ENCODE data around the gene EFCC1.

The EFCC1 gene

DNA sequence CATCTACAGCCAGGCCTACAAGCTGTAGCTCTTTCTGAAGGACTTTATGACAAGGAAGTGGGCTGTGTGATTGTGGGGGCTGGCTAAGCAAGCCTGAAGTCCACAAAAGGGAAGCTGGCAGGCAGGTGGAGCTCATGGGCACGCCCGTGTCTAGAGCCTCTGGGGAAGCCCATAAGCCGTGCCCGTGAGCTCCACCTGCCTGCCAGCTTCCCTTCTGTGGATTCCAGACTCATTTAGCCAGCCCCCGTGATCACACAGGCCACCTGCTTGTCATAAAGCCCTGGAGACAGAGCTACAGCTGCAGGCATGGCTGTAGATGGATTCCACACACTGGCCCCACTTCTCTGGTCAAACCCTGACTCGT is 15.2 kb downstream of the EFCC1 start:
- DNase-seq: peak; percentile 60 to 61

DNA sequence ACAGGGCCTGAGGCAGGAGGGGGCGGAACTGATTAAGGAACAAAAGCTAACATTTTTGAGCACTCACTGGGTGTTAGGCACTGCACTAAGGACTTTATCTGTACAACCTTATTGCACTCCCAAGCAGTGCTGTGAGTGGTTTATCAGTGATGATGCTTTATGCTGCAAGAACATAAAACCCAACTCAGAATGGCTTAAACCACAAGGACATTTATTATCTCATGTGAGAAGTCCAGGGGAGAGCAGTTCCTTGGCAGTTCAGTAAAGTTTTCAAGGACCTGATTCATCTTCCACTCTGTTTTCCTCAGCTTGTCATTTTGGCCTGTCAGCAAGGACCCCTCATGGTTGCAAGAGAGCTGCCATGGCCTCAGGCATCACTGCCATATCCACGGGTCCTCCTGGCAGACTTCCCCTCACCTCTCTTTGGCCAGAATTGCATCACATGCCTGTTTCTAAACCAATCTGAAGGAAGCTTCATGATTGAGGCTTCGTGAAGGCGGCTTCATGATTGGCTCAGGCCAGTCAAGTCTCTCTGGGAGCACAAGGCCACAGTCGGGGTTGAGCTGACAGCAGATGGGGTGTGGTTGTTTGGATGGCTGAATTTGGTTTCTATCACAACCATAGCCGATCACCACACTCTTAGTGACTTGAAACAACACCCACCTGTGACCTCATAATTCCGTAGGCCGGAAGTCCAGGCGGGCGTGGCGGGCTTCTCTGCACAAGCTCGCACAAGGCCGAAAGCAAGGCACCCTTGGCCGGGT is 15.8 kb downstream of the EFCC1 start:
- no peak for DNase-seq

DNA sequence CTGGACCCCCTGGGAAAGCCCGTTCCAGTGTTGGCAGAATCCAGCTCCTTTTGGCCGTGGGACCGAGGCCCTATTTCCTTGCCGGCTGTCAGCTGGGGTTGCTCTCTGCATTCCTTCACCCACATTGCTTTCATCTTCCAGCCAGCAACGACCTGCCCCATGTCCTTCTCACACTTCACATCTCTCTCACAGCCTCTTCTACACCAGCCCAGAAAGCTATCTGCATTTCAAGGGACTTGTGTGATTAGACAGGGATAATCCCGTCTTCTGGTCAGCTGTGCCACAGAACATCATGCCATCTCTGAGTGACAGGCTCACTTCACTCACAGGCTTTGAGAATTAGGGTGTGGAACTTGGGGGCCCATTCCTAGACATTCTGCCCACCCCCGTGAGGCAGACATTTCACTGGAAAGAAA is 16.4 kb downstream of the EFCC1 start:
- no peak for DNase-seq

DNA sequence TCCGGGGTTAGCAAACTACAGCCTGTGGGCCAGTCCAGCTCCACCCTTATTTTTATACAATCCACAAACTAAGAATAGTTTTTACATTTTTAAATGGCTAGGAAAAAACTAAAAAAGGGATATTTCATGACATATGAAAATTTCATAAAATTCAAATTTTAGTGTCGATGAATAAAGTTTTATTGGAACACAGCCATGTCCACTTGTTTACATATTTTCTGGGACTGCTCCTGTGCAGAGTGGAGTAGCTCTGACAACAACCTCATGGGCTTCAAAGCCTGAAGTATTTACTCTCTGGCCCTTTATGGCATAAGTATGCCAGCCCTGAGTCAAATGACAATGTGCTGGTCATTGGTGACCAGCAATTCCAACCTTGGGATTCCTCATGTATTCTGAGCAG is 17.2 kb downstream of the EFCC1 start:
- DNase-seq: no peak

DNA sequence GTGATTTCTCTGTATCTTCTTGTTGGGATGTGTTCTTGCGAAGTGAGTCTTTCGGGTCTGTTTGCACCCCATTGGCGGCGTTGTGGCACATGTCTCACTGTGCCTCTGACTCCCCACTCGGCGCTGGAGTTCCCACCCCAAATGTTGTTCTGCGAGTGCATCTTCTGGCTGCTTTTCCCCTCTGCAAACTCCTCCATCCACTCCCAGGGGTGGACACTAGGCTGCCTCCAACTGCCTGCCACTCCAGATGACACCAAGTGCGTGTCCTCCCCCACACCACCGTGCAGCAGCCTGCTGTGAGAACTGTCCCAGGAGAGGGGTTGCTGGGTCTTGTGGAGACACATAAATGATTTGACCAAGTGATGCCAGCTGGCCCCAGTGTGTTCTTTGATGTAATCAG is 17.6 kb downstream of the EFCC1 start:
- no peak for DNase-seq

DNA sequence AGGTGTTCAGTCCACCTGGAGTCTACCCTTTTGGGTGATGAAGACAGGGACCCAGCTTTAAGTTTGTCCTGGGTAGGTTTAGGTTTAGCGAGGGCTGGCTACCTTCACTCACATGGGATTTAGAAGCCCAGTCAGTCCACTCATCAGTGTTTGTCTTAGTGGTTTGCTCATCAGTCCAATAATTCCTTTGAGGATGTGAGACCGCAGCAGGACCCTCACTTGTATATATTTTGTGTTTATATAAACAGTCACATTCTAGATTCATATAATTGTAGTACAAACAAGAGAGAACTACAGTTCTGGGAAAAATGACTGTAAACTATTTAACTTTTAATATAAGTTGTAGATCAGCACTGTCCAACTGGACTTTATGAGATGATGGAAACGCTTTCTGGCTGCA is 18.2 kb downstream of the EFCC1 start:
- no peak for DNase-seq

DNA sequence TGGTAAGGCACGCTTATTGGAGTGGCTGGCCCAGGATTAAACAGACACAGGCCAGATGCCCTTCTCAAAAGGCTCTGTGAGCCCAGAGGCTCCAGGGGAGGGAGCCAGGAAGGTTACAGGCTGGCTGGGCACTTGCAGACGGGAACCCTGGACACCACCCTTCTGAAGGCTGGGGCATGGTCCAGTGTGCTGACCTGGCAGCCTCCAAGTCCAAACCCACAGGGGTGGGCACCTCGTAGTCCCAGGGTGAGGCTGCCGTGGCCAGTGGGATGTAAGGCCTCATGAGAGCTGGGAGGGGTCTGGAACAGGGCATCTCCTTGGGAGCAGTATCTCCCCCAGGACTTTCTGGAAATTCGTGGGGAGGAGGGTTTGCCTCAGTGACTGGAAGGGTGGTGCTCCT is 19.6 kb downstream of the EFCC1 start:
- DNase-seq: no peak

DNA sequence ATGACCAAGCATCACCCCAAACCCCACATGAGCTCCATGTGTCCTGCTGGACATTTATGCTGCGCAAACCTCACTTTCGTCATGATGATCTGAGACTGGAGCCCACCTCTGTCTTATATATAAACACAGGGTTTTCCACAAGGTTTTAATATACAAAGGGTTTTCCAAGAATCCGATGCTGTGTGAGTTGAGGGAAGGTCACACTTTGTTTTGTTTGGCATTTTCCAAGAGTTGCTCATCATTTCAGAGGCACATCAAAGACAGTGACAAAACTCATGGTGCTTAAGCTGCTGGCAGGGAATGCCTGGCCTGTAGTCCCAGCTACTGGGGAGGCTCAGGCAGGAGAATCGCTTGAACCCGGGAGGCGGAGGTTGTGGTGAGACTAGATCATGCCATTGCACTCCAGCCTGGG is 20.0 kb downstream of the EFCC1 start:
- DNase-seq: no peak

DNA sequence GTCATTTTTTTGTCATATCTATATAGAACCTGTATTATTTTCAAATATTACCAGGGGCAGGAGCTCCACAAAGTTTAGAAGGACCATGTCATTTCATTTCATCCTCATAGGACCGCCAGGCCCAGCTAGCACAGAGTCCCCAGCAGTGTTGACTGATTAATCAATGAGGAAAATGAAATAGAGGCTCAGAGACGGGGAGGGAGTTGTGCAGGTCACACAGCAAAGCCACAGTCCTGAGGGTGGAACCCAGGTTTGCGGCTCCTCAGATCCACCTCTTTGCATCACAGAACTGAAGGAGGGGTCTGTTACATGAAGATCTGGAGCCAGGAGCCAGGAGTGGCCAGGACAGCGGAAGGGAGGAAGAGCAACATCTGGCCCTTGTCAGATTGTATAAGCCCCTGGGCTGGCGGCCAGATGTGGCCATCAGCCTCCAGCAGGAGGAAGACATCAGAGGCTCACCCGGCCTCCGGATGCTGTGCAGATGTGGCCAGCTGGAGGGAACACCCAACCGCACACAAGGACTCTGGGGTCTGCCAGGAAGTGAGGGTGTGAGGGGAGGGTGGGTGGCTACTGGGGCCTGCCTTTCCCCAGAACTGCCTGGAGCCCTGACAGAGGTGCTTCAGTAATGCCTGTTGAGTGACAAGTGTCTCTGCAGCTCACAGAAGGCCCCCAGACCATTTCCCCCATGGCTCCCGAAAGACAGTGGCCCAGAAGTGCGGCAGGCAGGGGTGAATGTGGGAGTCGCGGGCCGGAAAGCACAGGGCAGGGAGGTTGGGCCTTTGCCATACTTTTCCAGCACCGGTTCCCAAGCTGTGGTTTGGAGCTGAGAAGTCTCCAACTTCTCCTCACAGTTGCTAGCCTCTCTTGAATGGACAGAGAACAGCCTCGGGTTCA is 21.3 kb downstream of the EFCC1 start:
- DNase-seq: no peak

DNA sequence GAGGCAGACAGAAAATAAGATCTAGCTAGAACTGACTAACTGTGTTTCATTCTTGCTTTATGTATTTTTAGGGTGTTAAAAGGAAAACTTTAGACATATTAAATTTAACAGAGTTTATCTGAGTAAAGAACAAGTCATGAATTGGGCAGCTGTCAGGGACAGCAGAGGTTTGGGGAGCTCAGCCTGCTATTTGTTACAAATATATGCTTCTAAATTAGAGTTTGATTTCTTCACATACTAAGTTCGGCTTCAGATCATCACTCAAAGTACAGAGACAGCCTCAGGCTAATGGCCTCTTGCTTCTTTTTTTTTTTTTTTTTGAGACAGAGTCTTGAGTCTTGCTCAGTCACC is 21.9 kb downstream of the EFCC1 start:
- no peak for DNase-seq

DNA sequence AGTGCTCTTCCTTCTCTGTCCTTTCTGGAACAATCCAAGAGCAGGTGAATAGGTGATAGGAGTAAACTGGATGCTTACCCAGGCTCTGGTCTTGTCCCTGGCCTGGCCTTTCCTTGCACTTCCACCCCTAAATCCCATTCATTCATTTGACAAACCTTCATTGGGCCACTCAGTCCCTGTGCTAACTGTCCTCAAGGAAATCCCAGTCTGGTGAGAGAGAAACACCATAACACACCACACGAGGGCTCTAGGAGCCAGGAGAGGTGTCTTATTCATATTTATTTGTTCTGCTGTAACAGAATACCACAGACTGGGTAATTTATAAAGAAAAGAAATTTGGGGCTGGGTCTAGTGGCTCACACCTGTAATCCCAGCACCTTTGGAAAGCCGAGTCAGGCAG is 22.8 kb downstream of the EFCC1 start:
- DNase-seq: no peak

DNA sequence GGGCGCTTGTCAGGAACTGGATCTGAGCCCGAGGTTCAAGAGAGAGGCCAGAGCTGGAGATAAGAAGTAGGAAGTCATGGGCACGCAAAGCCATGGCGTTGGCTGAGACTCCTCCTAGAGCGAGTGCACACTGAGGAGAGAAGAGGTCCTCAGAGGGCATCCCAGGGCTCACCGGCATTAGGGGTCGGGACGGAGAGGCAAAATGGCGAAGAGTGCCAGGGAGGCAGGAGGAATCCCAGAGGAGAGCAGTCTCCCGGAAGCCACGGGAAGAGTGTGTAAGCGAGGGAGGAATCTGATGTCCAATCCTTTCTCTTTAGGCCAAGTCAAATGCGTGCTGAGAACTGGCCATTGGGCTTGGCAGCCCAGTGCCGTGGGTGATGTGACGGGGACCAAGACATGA is 24.0 kb downstream of the EFCC1 start:
- DNase-seq: no peak

DNA sequence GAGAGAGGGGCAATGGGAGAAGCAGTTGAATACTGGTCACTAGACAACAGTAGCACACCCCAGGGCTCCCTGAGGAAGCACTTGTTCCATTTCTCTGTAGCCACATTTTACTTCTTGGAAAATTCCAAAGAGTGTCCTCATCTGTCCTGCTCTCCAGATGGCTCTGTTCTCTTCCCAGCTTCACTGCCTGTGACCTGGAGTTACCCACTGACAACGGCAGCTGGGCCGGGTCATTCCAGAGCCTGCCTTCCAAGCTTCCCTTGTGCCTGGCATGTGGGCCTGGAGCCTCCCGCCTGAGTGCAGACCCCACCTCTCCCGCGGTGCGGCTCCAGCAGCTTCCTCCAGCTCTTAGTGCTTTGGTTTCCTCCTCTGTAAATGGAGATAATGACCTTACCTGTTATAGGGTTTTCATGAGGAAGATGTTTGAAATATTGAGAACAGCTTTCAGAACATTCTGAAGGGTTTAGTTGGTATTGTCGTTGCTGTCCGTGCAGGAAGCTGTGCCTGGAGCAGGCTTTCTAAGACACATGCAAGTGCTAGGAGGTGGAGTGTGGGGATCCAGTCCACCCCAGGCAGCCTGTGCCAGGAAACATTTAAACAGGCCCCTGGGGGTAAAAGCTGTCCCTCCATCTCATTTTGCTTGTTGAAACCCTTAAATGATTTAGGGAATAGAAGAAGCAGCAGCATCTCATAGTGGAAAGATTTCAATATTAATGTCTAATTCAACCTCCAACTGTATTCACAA is 24.8 kb downstream of the EFCC1 start:
- DNase-seq: no peak

DNA sequence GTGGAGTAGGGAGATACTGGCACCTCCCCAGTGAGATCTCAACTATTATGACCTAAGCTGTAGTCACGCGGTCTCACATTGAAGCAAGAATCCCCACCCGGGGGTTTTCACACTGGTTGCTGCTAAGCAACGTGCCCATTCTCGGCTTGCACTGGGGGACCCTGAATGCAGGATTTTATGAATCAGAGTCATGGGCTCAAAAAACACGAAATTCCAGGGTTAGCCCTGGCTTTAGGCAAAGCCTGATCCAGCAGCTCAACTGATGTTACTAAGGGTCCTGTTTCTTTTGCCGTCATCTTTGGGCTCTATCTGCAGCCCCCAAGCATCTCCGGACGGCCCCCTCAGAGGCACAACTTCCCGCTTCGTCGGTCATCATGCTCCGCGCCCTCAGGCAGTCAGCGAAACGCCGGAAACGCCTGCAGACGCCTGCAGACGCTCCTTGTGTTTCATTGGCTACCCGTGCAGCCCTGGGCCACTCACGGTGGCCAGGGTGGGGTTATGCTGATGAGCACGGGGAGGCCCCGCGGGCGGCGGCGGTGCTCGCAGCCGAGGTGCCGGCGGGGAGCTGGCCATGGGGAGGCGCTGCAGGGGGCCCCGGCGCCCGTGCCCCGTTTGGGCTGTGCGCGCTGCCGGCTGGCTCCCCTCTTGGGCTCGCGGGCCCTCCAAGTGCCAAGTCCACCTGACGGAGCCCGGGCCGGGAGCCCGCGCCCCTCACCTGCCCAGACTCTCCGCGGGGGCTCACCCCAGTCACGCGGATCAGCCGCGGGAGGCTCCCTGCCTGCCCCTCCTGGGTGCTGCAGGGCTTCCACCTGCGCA is 25.8 kb downstream of the EFCC1 start:
- peak; percentile 89 to 91 for DNase-seq

DNA sequence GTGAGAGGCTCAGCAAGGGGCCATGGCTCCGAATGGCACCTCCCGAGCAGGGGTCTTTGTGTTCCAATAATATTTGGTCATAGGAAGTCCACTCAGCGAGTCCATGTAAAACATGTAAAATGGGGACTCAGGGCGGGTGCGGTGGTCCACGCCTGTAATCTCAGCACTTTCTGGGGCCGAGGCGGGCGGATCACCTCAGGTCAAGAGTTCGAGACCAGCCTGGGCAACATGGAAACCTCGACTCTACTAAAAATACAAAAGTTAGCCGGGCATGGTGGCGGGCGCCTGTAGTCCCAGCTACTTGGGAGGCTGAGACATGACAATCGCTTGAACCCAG is 26.4 kb downstream of the EFCC1 start:
- DNase-seq: no peak

DNA sequence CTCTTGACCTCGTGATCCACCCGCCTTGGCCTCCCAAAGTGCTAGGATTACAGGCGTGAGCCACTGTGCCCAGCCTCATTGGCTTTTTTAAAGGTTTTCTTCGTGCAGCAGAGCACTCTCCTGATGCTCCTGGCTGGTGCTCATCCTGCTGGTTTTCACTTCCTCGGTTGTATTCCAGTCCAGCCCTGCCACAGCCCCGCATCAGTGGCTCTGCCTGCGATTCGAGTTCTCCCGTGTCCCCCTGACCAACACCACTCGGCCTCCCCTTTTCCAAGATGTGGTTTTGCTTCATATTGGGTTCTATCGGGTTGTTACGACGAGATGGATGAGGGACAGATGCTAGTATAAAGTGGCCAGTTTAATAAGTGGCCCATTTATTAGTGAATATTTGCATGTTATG is 27.8 kb downstream of the EFCC1 start:
- no peak for DNase-seq

DNA sequence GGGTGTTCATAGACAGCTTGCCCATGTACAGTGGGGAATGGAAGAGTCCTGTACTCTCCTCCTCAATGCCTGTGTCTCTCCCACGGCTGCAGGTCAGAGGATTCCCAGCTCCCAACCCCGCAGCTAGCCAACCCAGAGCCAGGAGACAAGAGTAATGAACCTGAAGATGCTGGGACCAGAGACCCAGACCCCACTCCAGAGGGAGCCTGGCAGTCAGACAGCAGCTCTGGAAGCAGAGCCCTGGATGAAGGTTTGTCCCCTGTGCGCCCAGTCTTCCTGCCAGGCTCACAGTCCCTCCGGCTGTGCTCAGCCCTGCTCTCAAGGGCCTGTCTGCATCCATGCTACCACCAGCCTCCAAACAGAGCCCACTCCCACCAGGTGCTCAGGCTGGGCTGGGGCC is 29.5 kb downstream of the EFCC1 start:
- DNase-seq: no peak

DNA sequence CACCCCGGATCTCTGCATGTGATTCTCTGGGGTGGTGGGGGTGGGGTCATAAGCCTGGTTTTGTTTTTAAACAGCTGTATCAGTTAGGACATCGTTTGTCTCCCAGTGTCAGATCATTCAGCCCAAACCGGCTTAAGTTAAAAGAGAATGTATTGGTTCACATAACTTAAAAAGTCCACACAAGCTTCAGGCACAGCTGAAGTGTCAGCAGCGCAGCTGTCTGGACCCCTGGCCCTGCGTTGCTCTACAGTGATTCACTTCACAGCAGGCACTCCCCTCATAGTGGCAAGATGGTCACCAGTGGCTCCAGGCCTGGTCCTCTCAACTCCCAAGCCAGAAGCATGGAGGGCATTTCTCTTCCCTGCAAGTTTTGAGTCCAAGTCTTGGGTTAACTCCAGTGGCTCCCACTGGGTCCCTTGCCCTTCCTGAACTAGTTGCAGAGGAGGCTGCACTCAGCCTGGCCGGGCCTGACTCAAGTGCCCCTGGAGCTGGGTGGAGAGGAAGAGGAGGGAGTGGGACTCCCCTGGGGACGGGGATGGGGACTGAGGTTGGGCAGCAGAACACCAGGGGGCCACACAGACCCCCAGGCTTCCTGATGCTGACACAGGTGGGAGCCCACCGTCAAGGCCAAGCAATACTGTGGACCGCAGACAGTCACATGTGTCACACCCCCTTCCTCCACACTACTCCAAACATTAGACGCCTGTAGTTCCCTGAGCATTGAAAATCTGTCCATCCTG is 30.5 kb downstream of the EFCC1 start:
- DNase-seq: no peak

DNA sequence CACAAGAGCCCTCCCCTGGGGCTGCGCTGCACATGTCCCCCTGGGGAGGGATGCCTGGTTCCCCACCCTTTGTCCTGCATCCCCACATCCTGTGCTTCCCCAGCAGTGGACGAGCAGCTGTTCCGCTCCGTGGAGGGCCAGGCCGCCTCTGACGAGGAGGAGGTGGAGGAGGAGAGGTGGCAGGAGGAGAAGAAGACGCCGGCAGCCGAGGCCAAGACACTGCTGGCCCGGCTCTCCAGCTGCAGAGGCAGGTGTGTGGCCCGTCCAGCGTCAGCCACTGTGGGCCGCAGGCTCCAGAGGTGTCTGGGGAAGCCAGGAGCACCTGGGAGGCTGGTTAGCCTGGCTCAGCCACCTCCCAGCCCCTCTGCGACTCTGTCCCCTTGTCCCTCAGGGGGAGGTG is 31.6 kb downstream of the EFCC1 start:
- DNase-seq: no peak

DNA sequence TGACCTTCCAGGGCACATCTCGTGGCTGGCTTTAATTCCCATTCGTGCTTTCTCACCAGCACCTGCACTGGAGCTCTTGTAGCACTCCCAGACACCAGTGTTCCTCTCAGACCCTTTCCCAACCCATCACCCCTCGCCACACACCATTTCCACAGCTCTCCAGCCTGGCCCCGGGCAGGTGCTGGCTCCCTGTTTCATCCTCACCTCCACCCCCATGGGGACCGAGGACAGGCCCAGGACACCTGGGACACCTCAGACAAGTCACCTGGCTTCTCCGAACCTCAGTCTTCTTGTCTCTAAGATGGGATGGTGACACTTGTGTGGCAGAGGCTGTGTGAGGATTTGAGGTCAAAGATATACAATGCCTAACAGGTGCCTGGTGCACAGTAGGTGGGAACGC is 32.0 kb downstream of the EFCC1 start:
- DNase-seq: no peak

DNA sequence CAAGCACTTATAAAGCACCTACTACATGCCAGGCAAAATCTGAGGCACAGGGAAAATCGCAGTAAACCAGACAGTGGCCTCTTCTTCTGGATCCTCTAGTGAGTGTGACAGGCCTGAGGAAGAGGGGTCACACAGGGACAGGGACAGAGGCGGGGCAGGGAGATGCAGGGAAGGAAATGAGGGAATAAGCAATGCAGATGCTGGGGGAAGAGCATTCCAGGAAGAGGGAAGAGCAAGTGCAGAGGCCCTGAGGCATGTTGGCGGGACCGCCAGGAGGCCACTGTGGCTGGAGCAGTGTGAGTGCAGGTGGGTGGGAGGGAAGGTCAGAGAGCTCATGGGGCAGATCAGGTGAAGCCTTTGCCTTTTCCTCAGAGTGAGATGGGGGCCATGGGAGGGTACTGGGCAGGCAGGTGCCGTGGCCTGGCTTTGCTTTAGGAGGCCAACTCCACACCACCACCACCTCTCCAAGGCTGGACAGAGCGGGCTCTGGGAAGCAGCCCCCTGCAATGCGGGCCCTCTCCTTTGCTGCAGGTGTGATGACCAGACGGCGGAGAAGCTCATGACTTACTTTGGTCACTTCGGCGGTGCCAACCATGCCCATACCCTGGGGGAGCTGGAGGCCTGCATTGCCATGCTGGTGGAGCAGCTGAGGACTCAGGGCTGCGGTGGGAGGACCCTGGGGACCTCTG is 32.7 kb downstream of the EFCC1 start:
- DNase-seq: no peak

DNA sequence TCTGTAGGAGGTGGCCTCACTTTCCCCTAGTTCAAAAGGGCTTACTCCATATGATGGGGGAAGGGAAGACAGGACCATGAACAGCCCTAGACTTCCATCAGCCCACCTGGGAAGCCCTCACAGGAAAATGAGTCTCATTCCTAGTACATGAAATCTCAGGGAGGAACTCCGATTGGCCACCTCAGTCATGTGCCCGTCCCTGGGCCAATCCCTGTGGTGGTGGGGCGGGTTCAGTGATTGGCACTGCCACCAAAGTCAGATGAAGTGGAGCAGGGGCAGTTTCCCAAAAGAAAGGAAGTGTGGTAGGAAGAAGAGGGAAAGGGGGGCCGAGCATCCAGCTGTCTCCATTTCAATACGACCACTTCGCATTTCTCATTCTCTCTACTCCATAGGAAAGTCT is 33.5 kb downstream of the EFCC1 start:
- no peak for DNase-seq
